ENCODE measurements around the gene VSX2.
A peak's percentile ranks its signal among the peaks of the same experiment; 100 is the strongest.

VSX2 gene

DNA sequence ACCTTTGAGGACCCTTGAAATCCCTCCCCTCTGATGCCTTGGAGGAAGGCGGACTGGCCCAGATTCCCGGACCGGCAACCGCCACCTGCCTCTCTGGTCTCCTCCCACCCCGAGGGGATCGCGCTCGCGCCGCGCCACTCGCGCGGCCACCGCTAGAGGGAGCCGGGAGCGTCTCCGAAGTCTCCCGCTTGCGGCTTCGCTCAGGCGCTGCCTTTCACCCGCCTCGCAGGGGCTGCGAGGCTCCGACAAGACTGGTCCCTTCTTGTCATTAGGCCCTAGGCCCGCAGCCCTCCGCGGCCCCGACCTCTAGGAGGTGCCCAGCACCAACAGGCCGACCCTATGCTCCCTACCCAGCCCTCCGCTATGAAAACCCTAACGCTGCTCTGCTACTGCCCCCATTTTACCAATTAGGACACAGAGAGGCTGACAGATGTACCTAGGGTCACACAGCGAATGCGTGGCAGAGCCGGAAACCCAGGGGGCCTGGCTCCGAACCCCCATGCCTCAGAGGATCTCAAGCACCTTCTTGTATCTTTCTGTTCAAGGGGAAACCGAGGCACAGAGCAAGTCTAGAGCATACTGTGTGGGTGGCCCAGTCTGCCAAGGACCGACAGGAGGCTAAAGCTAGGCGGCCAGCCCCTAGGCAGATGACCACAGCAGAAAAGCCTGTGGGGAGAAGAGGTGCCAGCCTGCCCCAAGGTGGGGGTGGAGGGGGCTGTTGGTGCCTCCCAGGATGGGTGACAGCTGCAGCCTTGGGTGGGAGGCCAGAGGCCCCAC is 21.4 kb upstream of the VSX2 start:
- peak; percentile 95 for ATAC-seq
- Mint-ChIP-seq H3K27ac (no peak overlapping the region), H3K27me3 (peaks cover 67% of the 10 kb centered on the region), H3K9me3 (no peaks in the 10 kb centered on the region), H3K4me3 (no peak overlapping the region), H3K4me1 (peaks cover 8% of the 10 kb centered on the region)
- DNase-seq: peak; percentile 77 to 78

DNA sequence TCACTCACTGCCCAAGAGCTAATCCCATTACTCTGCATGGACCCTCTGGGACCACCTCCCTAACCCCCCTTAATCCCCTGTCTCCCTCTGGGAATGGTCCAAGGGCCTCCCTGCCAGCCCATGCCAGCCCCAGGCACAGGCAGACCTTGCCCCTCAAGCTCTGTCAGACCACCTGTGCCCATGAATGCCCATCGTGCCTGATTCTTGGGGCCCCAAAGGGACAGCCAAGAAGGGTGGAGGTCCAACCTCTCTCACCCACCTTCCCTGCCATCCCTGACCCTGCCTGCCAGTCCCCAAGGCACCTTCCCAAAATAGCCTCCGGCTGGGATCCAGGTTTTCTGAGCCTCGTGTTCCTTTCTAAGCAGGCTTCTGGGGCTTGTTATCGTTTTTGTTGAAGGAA is 20.8 kb upstream of the VSX2 start:
- DNase-seq: no peak
- no peaks in the 10 kb centered on the region for H3K9me3 Mint-ChIP-seq
- H3K4me3 Mint-ChIP-seq: no peak overlapping the region
- peaks cover 68% of the 10 kb centered on the region for H3K27me3 Mint-ChIP-seq
- no peak overlapping the region for H3K27ac Mint-ChIP-seq
- ATAC-seq: no peak
- H3K4me1 Mint-ChIP-seq: peaks cover 8% of the 10 kb centered on the region

DNA sequence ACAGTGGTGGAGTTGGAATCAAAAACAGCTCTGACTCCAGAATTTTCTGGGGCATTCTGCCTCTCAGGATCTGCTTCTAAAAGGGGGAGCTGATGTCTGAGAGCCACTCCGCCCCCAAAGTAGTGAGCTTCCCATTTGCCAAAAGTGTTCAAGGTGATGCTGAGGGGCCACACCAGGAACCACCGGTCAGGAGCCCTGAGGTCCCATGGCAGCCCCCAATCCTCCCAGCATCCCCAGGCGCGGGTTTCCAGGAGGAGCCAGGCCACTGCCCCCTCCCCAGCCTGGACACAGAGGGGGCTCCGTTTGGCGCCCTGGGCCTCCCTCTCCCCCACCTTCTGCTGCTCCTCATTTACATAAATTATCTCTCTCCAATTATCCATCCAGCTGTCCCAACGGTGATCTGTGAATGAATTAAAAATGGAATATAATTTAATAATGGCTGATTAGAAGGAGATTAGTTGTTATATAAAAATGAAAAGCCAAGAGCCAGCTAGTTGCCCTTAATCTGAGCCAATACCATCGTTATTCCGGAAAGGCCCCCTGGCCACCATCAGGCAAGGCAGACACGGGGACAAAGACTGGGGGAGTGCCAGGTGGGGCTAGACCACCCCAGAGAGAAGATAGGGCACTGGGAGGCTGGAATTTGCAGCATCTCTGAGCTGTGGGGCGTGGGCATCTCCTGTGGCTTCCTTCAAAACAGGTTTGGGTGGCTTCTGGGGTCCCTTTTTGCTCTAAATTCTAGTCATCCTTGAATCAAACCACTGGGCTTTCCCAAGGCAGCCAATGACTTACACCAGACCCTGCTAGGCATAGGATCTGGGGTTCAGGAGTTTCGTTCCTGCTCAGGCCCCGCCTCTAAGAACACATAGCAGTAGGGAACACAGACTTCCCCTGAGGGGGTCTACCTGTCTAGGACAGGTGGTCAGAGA is 19.7 kb upstream of the VSX2 start:
- DNase-seq: no peak
- H3K9me3 Mint-ChIP-seq: no peaks in the 10 kb centered on the region
- no peak for ATAC-seq
- H3K4me1 Mint-ChIP-seq: peaks cover 8% of the 10 kb centered on the region
- no peak overlapping the region for H3K27ac Mint-ChIP-seq
- peaks cover 72% of the 10 kb centered on the region for H3K27me3 Mint-ChIP-seq
- no peak overlapping the region for H3K4me3 Mint-ChIP-seq

DNA sequence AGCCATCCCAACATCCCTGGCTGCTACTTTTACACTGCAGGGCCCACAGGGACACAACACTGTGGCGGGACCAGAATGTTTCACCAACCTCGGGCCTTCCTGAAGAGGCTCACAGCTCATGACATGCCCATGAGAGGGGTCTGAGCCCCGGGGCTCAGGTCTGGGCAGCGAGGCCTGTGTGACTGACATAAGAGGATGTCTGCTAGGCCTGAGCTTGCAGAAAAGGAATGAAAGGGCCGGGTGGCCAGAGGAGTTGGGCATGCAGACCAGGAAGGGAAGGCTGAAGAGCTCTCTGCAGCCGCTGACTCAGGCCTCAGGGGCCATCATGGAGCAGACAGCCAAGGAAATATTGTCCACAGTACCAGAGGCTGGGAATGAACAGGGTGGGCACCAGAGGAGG is 18.3 kb upstream of the VSX2 start:
- H3K4me3 Mint-ChIP-seq: no peak overlapping the region
- H3K9me3 Mint-ChIP-seq: no peaks in the 10 kb centered on the region

DNA sequence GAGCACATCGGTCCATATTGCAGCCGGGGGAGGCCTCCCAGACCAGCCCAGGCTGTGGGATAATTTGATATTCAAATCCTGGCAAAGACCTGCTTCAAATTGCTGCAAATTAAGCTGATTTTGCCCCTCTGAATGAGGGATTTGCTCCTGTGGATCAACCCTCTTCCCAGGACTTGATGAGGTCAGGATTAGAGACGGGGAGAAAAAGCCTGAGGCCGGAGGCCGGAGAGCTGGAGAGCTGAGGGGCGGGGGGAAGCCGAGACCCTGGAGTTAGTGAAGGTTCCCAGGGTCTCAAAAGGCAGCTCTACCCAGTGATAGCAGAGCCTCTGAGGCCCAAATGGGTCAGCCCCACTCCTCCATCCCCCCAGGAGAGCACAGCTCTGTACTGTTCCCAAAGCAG is 17.5 kb upstream of the VSX2 start:
- Mint-ChIP-seq H3K4me3 (no peak overlapping the region), H3K27me3 (peaks cover 73% of the 10 kb centered on the region)

More for the DNA sequence above, 18.3 kb upstream of the VSX2 start:
- H3K27ac Mint-ChIP-seq: no peak overlapping the region
- H3K4me1 Mint-ChIP-seq: peaks cover 8% of the 10 kb centered on the region
- DNase-seq (no peak), ATAC-seq (no peak)
- peaks cover 75% of the 10 kb centered on the region for H3K27me3 Mint-ChIP-seq

DNA sequence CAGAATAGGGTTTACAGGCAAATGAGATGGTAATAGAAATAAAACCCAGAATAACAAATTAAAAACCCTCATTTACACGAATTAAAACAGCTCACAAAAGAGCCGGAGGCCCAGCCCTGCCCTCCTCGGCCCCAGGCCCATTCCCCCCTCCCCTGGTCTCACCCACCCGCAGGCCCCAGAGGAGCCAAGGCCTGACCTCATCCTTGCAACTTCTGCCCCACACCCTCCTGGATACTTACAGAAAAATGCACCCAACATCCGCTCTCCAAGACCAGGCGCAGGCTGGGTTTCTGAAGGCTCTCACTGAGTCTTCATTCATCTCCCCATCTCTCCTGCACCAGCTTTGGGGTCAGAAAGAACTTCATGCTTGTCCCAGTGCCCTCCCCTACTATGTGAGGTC is 16.2 kb upstream of the VSX2 start:
- Mint-ChIP-seq H3K27ac (no peak overlapping the region), H3K9me3 (no peaks in the 10 kb centered on the region), H3K4me3 (no peak overlapping the region), H3K27me3 (peaks cover 72% of the 10 kb centered on the region), H3K4me1 (peaks cover 2% of the 10 kb centered on the region)
- ATAC-seq: no peak
- DNase-seq: no peak

More for the DNA sequence above, 17.5 kb upstream of the VSX2 start:
- H3K4me1 Mint-ChIP-seq: peaks cover 8% of the 10 kb centered on the region
- DNase-seq: no peak
- no peaks in the 10 kb centered on the region for H3K9me3 Mint-ChIP-seq
- H3K27ac Mint-ChIP-seq: no peak overlapping the region
- ATAC-seq: no peak

DNA sequence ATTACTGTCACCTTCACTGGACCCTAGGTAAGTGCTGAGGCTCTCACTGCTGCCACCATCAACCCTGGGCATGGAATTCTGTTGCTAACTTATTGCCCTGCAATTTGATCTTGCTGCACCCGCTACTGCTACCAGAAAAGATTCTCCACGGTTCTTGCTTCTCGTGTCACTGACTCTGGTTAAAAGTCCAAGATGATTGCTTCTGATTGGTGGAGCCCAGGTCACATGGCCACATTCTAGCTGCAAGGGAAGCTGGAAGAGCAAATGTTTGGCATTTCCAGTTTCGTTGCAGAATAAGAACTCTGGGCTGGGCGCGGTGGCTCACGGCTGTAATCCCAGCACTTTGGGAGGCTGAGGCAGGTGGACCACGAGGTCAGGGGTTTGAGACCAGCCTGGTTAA is 7.5 kb upstream of the VSX2 start:
- no peak for ATAC-seq

DNA sequence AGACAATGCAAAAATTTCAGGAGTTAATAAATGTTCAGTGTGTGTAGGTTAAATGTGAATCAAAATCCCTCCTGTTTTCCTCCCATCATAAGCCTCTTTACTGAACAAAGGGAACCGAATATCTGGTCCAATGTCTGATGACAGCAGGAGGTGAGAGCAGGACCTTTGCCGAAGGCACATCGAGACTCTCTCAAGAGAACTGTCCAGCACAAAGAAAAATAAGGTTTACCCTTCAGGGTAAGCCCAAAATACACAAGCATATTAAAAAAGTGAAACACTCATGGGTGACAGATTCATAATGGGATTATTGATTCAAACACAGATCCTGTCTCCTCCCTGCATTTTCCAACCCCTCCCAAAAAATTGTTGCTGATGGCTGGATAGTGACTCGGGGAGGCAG is 4.2 kb upstream of the VSX2 start:
- H3K9me3 Mint-ChIP-seq: peaks cover 0 to 9% of the 10 kb centered on the region in 2 donors
- no peak for ATAC-seq
- no peak overlapping the region for H3K27ac Mint-ChIP-seq
- peaks cover under 1% of the 10 kb centered on the region for H3K4me1 Mint-ChIP-seq
- H3K27me3 Mint-ChIP-seq: peaks cover 63% of the 10 kb centered on the region
- DNase-seq: no peak
- no peak overlapping the region for H3K4me3 Mint-ChIP-seq

More for the DNA sequence above, 7.5 kb upstream of the VSX2 start:
- no peak for DNase-seq
- Mint-ChIP-seq H3K4me1 (no peaks in the 10 kb centered on the region), H3K27ac (no peak overlapping the region), H3K4me3 (no peak overlapping the region), H3K9me3 (peaks cover 0 to 9% of the 10 kb centered on the region in 2 donors), H3K27me3 (peaks cover 59% of the 10 kb centered on the region)

DNA sequence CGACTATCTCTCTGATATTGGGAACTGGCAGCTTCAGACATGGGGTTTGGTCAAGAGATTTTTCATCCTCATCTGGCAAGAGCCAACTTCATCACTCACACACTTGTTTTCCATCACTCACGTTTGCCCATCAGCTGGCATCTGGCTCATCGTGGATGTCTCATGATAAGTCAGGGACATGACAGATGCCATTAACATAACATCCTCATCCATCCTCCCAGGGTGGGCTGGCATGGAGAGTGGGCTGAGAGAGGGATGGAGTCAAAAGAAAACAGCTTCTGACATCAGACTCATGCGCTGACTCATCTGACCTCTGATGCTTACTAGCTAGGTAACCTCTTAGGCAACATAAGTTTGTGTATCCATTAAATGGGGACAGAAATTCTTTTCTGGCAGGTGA is 1.8 kb upstream of the VSX2 start:
- DNase-seq: no peak
- H3K4me3 Mint-ChIP-seq: no peak overlapping the region
- H3K9me3 Mint-ChIP-seq: peaks cover 0 to 2% of the 10 kb centered on the region in 2 donors
- peaks cover 79% of the 10 kb centered on the region for H3K27me3 Mint-ChIP-seq
- peaks cover 25% of the 10 kb centered on the region for H3K4me1 Mint-ChIP-seq
- H3K27ac Mint-ChIP-seq: no peak overlapping the region
- no peak for ATAC-seq

DNA sequence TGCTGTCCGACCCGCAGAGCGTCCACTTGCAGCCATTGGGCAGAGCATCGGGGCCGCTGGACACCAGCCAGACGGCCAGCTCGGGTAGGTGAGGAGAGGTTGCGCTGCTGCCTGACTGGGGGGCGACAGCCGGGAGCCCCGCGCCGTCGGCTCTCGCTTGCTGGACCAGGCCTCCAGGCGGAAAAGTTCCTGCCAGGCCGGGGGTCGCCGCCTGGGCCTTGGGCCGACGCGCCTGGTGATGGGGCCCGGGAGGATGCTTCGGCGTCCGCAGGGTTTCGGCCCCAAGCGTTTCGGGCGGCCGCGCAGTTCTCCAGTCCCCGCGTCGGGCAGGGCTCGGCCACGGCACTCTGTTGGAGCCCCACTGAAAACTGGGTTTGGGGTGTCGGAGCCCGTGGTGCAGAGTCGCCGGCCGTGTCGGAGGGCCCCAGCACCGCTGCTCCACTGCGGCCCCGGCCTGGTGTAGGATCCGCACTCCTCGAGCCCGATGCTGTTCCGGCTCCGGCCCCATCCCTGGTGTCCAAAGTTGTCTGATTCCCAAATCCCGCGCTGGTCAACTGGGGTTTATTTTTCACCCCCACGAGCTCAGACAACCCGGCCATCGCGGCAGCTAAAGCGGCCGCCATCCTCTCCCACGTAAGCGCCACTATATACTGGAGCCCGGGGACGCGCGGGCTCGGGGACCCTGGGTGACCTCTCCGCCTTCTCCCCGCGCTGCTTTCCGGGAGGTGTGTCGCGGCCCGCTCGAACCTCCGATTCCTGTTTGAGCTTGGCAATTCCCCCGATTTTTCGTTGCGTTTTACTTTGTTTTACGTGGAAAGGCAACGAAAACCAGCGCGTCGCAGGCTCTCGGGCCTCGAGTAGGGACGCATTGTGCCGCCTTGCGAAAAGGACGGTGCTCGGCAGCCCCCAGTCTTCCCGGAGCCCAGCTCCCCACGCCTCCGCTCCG is 872 bp downstream of the VSX2 start:
- H3K4me1 Mint-ChIP-seq: peaks cover 33% of the 10 kb centered on the region
- peaks cover 93% of the 10 kb centered on the region for H3K27me3 Mint-ChIP-seq
- H3K9me3 Mint-ChIP-seq: no peaks in the 10 kb centered on the region
- H3K4me3 Mint-ChIP-seq: peak overlapping the region; percentile 69 to 79
- H3K27ac Mint-ChIP-seq: no peak overlapping the region
- DNase-seq (no peak), ATAC-seq (peak; percentile 31)

DNA sequence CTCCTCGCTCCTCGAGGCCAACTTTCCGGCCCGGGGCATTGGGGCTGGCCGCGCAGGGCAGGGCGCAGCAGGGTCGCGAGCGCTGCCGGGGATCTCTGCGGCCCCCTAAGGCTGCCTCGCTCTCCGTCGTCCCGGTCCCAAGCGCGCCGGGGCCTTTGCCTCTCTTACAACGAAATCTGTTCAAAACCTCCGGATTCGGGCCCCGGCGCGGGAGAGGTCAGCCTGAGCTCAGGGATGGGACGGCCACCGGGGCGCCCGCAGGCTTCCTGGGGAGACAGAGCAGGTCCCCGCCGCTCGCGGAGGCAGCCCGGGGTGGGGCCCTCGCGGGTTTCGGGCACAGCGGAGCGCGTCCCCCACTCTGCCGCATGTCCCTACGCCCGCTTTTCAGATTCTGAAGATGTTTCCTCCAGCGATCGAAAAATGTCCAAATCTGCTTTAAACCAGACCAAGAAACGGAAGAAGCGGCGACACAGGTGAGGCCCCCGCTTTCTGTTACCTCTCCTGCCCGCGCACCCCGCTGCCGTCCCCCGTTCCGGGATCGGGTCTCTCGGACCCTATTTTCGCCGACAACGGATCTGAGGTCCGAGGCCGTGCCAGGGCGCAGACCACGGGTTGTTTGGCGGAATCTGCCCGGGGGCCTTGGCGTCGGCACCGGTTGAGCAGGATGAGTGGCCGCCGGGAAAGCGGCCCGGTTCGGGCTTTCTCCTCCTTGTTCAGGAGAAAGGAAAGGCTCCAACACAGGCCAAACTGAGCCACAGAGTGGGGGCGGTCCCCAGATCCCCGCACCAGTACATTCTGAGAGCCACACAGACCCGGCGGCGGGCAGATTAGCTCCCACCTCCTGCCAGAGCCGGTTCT is 1.8 kb downstream of the VSX2 start:
- DNase-seq (no peak), ATAC-seq (peak; percentile 24)
- H3K4me1 Mint-ChIP-seq: peaks cover 33% of the 10 kb centered on the region
- no peak overlapping the region for H3K27ac Mint-ChIP-seq
- peaks cover 98% of the 10 kb centered on the region for H3K27me3 Mint-ChIP-seq
- peak overlapping the region; percentile 69 to 79 for H3K4me3 Mint-ChIP-seq
- no peaks in the 10 kb centered on the region for H3K9me3 Mint-ChIP-seq

DNA sequence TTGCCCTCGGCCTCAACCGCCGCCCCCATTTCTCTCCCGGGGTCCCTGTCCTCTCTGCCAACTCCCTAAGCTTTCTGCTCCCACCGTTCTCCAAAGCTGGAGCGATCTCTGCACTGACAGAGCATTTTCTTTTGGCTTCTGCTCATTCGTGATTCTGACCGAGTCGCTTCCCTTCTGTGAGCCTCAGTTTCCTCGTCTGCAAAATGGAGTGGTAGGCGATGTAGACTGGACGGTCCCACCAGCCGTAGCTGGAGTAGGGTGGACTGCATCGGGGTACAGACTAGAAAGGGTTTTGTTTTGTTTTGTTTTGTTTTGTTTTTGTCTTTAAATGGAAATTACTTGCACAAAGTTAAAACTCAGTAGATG is 2.4 kb downstream of the VSX2 start:
- H3K4me1 Mint-ChIP-seq: peaks cover 33% of the 10 kb centered on the region
- no peak for ATAC-seq
- H3K9me3 Mint-ChIP-seq: no peaks in the 10 kb centered on the region
- DNase-seq: no peak
- peaks cover 98% of the 10 kb centered on the region for H3K27me3 Mint-ChIP-seq
- H3K27ac Mint-ChIP-seq: no peak overlapping the region
- H3K4me3 Mint-ChIP-seq: peak overlapping the region; percentile 69 to 79

DNA sequence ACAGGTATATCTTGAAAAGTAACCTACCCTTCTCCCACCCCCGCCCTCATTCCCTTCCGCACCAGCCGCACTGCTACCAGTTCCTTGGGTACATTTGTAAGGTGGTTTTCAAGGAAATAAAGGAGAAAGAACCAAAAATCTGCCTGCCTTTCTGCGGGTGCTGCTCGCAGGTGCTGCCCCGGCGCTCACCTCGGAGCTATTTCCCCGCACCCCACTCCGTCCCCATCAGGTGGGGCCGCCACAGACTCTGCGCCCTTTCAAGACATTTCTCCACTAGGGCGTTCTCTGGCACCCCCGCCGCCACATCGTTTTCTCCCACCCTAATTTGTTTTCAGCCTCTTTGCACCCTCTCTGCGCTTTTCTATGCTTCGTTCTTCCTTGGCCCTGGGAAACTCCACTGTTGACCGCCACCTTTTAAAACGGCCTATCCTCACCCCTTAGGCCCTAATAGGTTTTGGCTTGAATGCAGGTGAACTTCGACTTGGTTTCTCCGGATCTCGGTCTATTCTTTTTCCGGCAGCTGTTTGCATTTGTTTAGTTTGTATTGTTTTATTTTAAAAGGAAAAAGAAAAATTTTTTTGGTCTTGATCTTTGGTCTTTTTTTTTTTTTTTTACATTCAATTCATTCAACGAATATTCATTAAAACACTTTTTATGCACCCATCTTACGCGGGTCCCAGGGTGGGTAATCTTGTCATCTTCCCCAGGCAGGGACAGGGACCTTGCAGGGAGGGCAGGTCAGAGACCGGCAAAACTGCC is 3.0 kb downstream of the VSX2 start:
- peak overlapping the region; percentile 69 to 79 for H3K4me3 Mint-ChIP-seq
- no peaks in the 10 kb centered on the region for H3K9me3 Mint-ChIP-seq
- ATAC-seq (no peak), DNase-seq (no peak)
- peaks cover 33% of the 10 kb centered on the region for H3K4me1 Mint-ChIP-seq
- peak overlapping the region; percentile 49 for H3K27ac Mint-ChIP-seq
- peaks cover 98% of the 10 kb centered on the region for H3K27me3 Mint-ChIP-seq

DNA sequence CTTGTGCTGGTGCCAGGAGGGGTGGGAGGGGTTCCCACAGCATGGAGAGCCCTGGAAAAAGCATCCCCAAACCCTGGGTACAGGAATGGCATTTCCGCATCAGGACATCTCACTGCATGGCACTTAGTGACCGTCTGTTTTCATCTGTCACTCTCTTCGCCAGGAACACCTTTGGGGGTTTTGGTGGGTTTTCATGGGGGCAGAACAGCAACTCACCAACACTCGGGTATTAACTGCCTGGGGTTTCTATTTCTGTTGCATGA is 3.5 kb downstream of the VSX2 start:
- Mint-ChIP-seq H3K27me3 (peaks cover 98% of the 10 kb centered on the region), H3K9me3 (no peaks in the 10 kb centered on the region), H3K4me3 (no peak overlapping the region), H3K4me1 (peaks cover 33% of the 10 kb centered on the region), H3K27ac (no peak overlapping the region)
- ATAC-seq (no peak), DNase-seq (no peak)
